ENCODE measurements around the gene DNAI4. TPM values are rescaled to one million over a fixed set of nuclear protein-coding genes. Genes with fewer than 3 reads are reported as not detected.

DNAI4 gene
- total RNA-seq, 1 experiment from 2014 or later = 1.4 TPM

DNA sequence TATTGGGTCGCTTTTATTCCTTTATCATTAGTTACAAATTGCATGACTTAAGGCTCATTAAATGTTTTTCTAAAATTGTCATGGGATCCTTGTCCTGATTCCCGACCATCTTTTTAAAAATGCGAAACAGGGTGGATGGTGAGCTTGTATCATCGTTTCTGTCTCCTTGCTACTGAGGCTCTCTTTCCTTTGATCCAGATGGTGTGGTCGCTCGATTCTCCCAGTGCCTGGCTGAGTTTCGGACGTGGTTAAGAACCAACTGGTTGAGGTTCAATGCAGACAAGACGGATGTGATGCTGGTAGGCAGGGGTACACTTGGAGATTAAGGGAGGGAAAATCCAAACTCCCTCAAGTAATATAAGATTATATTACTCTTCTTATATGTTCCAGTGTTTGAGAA is 1.3 kb upstream of the DNAI4 start:
- BruUV-seq (replicated peaks) = no TSS peak
- intact Hi-C loops (cut with micrococcal nuclease; ENCODE audit: unreplicated experiment) = no loop called here
- CTCF ChIA-PET = interaction anchor here (0.7 kb wide), 1 partner anchor 964 kb away, joined by 6 read pairs; no protein-coding TSS in a partner anchor

DNA sequence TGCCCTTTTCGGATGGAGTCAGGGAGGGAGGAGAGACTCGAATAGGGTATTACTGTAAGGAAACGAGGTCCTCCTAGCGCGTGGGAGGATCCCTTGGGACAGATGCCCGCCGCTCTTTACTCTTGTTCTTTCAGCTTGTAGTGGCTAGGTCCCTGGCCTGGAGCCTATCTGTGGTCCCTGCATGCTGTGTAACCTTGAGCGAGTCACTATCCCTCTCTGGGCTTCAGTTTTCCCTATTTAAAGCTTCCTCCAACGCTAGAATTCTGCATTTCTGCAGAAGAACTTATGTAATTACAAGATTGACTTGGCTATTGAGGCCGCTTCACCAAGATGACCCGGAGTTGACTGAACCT is 878 bp upstream of the DNAI4 start:
- TF ChIP-seq, protein P1, sequence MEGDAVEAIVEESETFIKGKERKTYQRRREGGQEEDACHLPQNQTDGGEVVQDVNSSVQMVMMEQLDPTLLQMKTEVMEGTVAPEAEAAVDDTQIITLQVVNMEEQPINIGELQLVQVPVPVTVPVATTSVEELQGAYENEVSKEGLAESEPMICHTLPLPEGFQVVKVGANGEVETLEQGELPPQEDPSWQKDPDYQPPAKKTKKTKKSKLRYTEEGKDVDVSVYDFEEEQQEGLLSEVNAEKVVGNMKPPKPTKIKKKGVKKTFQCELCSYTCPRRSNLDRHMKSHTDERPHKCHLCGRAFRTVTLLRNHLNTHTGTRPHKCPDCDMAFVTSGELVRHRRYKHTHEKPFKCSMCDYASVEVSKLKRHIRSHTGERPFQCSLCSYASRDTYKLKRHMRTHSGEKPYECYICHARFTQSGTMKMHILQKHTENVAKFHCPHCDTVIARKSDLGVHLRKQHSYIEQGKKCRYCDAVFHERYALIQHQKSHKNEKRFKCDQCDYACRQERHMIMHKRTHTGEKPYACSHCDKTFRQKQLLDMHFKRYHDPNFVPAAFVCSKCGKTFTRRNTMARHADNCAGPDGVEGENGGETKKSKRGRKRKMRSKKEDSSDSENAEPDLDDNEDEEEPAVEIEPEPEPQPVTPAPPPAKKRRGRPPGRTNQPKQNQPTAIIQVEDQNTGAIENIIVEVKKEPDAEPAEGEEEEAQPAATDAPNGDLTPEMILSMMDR (IDR thresholded peaks at IDR 0.05; ENCODE audit: insufficient read depth in 1 of 2, low read depth in 1 of 2, low read length in 1 of 2, severe bottlenecking in 1 of 2, unreplicated experiment in 1 of 2) = no peak
- intact Hi-C loops (cut with micrococcal nuclease; ENCODE audit: unreplicated experiment) = no loop called here
- DNase-seq = no peak

More for the DNA sequence above, 1.3 kb upstream of the DNAI4 start:
- H3K4me1 ChIP-seq = 0 out of 2 replicates have a peak, but pooled peaks cover 5% of the 10 kb centered on the region
- no peaks in the 10 kb centered on the region for H3K9me3 Mint-ChIP-seq (ENCODE audit: unreplicated experiment)
- DNase-seq = no peak
- peak overlapping the region; percentile 89 for H3K27ac Mint-ChIP-seq (ENCODE audit: unreplicated experiment)
- H3K27me3 Mint-ChIP-seq (ENCODE audit: insufficient read depth, unreplicated experiment) = no peaks in the 10 kb centered on the region
- TF ChIP-seq, protein P1 (IDR thresholded peaks at IDR 0.05; ENCODE audit: insufficient read depth in 1 of 2, low read depth in 1 of 2, low read length in 1 of 2, severe bottlenecking in 1 of 2, unreplicated experiment in 1 of 2) = no peak
- no peaks in the 10 kb centered on the region for H3K36me3 ChIP-seq (ENCODE audit: control insufficient read depth, insufficient read depth, low read length)
- POLR2A ChIA-PET = no interaction called here
- peak overlapping the region; percentile 89 for H3K4me3 Mint-ChIP-seq (ENCODE audit: unreplicated experiment)
- peak overlapping the region; percentile 58 for H3K4me3 ChIP-seq (ENCODE audit: low read depth, low read length)
- H3K9me3 ChIP-seq = no peaks in the 10 kb centered on the region
- no peaks in the 10 kb centered on the region for H3K27me3 ChIP-seq (replicated peaks; ENCODE audit: control insufficient read depth, insufficient read depth, low read length)
- peaks cover 14% of the 10 kb centered on the region for H3K36me3 Mint-ChIP-seq (ENCODE audit: insufficient read depth, unreplicated experiment)
- no peaks in the 10 kb centered on the region for H3K4me1 Mint-ChIP-seq (ENCODE audit: low read depth, unreplicated experiment)

DNA sequence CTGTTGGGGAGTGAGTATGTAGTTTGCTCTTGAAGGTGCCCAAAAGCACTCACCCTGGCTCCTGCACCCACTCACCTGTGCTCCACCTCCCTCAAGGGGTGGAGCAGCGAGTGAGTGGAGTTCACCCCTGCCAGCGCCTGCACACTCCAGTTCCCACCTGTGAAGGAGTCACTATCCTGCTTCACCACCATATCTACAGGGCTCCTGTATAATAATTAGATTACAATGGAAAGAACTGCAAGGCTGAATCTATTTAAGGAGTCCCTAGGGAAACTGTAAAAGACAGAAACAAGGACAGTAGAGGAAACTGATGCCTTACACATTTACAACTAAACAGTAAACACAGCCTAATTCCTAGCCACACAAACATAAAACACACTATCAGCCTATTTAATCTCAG is 4.1 kb downstream of the DNAI4 start:
- H3K36me3 Mint-ChIP-seq (ENCODE audit: insufficient read depth, unreplicated experiment) = peaks cover 13% of the 10 kb centered on the region

More for the DNA sequence above, 878 bp upstream of the DNAI4 start:
- Histone ChIP-seq H3K36me3 (ENCODE audit: control insufficient read depth, insufficient read depth, low read length) (no peaks in the 10 kb centered on the region), H3K4me3 (ENCODE audit: low read depth, low read length) (peak overlapping the region; percentile 58), H3K27me3 (replicated peaks; ENCODE audit: control insufficient read depth, insufficient read depth, low read length) (no peaks in the 10 kb centered on the region), H3K9me3 (no peaks in the 10 kb centered on the region), H3K4me1 (0 out of 2 replicates have a peak, but pooled peaks cover 5% of the 10 kb centered on the region)
- Mint-ChIP-seq H3K36me3 (ENCODE audit: insufficient read depth, unreplicated experiment) (peaks cover 14% of the 10 kb centered on the region), H3K27ac (ENCODE audit: unreplicated experiment) (peak overlapping the region; percentile 89), H3K4me1 (ENCODE audit: low read depth, unreplicated experiment) (no peaks in the 10 kb centered on the region), H3K27me3 (ENCODE audit: insufficient read depth, unreplicated experiment) (no peaks in the 10 kb centered on the region), H3K4me3 (ENCODE audit: unreplicated experiment) (peak overlapping the region; percentile 89), H3K9me3 (ENCODE audit: unreplicated experiment) (no peaks in the 10 kb centered on the region)
- POLR2A ChIA-PET = no interaction called here
- CTCF ChIA-PET = no interaction called here
- BruUV-seq (replicated peaks) = no TSS peak

More for the DNA sequence above, 4.1 kb downstream of the DNAI4 start:
- H3K36me3 ChIP-seq (ENCODE audit: control insufficient read depth, insufficient read depth, low read length) = no peaks in the 10 kb centered on the region
- ChIA-PET POLR2A (no interaction called here), CTCF (no interaction called here)
- Mint-ChIP-seq H3K4me3 (ENCODE audit: unreplicated experiment) (no peak overlapping the region), H3K27ac (ENCODE audit: unreplicated experiment) (no peak overlapping the region), H3K4me1 (ENCODE audit: low read depth, unreplicated experiment) (peaks cover 5% of the 10 kb centered on the region), H3K9me3 (ENCODE audit: unreplicated experiment) (no peaks in the 10 kb centered on the region), H3K27me3 (ENCODE audit: insufficient read depth, unreplicated experiment) (no peaks in the 10 kb centered on the region)
- intact Hi-C loops (cut with micrococcal nuclease; ENCODE audit: unreplicated experiment) = no loop called here
- no peaks in the 10 kb centered on the region for H3K9me3 ChIP-seq
- no peak overlapping the region for H3K4me3 ChIP-seq (ENCODE audit: low read depth, low read length)
- no peaks in the 10 kb centered on the region for H3K27me3 ChIP-seq (replicated peaks; ENCODE audit: control insufficient read depth, insufficient read depth, low read length)
- BruUV-seq (replicated peaks) = no TSS peak
- 0 out of 2 replicates have a peak, but pooled peaks cover 10% of the 10 kb centered on the region for H3K4me1 ChIP-seq
- TF ChIP-seq, protein P1 (IDR thresholded peaks at IDR 0.05; ENCODE audit: insufficient read depth in 1 of 2, low read depth in 1 of 2, low read length in 1 of 2, severe bottlenecking in 1 of 2, unreplicated experiment in 1 of 2) = no peak
- DNase-seq = no peak

Measured in Caco-2 (cell line).